Measurements from ENCODE around the gene KRTAP10-3.

DNA sequence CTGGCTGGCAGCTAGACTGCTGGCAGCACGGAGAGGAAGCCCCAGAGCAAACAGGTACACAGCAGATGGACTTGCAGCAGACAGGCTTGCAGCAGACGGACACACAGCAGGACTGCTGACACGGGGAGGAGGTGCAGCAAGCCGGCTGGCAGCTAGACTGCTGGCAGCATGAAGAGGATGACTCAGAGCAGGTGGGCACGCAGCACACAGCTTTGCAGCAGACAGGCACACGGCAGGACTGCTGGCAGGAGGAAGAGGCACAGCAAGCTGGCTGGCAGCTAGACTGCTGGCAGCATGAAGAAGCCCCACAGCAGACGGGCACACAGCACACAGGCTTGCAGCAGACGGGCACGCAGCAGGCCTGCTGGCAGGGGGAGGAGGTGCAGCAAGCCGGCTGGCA, 7.8 kb downstream of the KRTAP10-3 start:
- no peak for TF ChIP-seq CTCF (conservative IDR thresholded peaks at IDR 0.05 in 1 of 2, IDR thresholded peaks at IDR 0.05 in 1 of 2; ENCODE audit: low read depth in 1 of 2, low read length in 2 of 2)
- TF ChIP-seq EZH2 (IDR thresholded peaks at IDR 0.05; ENCODE audit: low read length, missing control alignments) = no peak
